Measurements from ENCODE around the gene NEK4. TPM values are rescaled to one million over a fixed set of nuclear protein-coding genes. Genes with fewer than 3 reads are reported as not detected.

NEK4 gene
- total and polyA plus RNA-seq, 2 of the 13 experiments (the other 11 are each of a cell fraction or from before 2014, with no cell fraction given) = 16.5 to 38.0 TPM

DNA sequence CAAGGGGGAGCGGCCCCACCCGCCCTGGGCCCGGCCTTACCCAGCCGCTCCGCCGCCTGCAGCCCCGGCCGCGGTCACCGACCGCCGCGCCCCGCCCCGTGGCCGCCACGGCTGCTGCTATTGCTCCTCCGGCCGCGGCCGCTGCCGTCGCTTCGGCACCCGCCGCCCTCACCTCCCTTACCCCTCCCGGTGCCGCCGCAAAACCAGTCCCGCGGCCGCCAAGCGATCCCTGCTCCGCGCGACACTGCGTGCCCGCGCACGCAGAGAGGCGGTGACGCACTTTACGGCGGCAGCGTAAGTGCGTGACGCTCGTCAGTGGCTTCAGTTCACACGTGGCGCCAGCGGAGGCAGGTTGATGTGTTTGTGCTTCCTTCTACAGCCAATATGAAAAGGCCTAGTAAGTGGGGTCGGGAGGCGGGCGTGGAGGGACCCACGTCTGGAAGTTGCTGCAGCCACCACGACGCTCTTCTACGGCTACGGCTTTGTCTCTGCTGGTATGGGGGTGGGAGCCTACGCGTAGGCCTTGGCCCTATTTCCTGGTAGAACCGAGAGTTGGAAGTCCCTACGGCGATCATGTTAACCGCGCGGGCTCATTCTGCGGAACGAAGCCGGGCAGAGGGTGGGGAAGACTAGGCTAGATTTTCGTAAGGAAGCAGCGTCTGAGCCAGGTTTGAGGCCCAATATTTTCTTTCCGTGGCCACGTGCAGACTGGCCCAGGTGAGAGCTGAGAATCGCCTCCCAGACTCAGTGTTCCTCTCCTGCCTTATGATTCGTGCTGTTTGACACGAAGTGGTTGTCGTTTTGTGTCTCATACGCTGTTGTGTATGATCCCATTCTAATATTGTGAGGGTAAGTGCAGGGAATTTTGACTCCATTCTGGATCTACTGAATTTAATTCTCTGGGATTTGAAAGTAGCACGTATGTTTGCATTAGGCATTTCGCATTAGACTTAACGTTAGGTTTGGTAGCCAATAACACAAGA is 84.7 kb downstream of the NEK4 start, which contains the start of the genes GNL3 and PBRM1 (continued):
- TF ChIP-seq, protein P1, sequence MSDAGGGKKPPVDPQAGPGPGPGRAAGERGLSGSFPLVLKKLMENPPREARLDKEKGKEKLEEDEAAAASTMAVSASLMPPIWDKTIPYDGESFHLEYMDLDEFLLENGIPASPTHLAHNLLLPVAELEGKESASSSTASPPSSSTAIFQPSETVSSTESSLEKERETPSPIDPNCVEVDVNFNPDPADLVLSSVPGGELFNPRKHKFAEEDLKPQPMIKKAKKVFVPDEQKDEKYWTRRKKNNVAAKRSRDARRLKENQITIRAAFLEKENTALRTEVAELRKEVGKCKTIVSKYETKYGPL (CRISPR knock-in tag; IDR thresholded peaks at IDR 0.05) = 0 out of 2 replicates have a peak, but pooled peaks have one; percentile 10
- TF ChIP-seq ZSCAN9 (CRISPR knock-in tag; IDR thresholded peaks at IDR 0.05; ENCODE audit: borderline replicate concordance) (peak; percentile 49; the same call in 1 of the 2 replicates), SP1 (IDR thresholded peaks at IDR 0.05) (no peak), SP1 (CRISPR knock-in tag; IDR thresholded peaks at IDR 0.05) (peak; percentile 80), ZNF558 (CRISPR knock-in tag; IDR thresholded peaks at IDR 0.05; ENCODE audit: borderline replicate concordance) (no peak; the same call in 1 of the 2 replicates), MZF1 (CRISPR knock-in tag; IDR thresholded peaks at IDR 0.05; ENCODE audit: borderline replicate concordance) (no peak), KAT8 (CRISPR knock-in tag; IDR thresholded peaks at IDR 0.05) (peak; percentile 93), IKZF4 (CRISPR knock-in tag; IDR thresholded peaks at IDR 0.05; ENCODE audit: borderline replicate concordance, low read depth, not compliant biosample characterization) (no peak), ZNF446 (CRISPR knock-in tag; IDR thresholded peaks at IDR 0.05) (0 out of 2 replicates have a peak, but pooled peaks have one; percentile 83), ZNF354B (CRISPR knock-in tag; IDR thresholded peaks at IDR 0.05) (peak; percentile 90; the same call in 1 of the 2 replicates), ZNF747 (CRISPR knock-in tag; IDR thresholded peaks at IDR 0.05; ENCODE audit: borderline replicate concordance) (no peak), ZNF570 (CRISPR knock-in tag; IDR thresholded peaks at IDR 0.05; ENCODE audit: borderline replicate concordance) (no peak), MBD4 (IDR thresholded peaks at IDR 0.05; ENCODE audit: borderline replicate concordance, low read length) (no peak), ZFP62 (CRISPR knock-in tag; IDR thresholded peaks at IDR 0.05) (no peak)
- TF ChIP-seq, protein P2, sequence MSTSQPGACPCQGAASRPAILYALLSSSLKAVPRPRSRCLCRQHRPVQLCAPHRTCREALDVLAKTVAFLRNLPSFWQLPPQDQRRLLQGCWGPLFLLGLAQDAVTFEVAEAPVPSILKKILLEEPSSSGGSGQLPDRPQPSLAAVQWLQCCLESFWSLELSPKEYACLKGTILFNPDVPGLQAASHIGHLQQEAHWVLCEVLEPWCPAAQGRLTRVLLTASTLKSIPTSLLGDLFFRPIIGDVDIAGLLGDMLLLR (CRISPR knock-in tag; IDR thresholded peaks at IDR 0.05) = peak; percentile 99
- TF ChIP-seq, protein P3, sequence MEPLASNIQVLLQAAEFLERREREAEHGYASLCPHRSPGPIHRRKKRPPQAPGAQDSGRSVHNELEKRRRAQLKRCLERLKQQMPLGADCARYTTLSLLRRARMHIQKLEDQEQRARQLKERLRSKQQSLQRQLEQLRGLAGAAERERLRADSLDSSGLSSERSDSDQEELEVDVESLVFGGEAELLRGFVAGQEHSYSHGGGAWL (CRISPR knock-in tag; IDR thresholded peaks at IDR 0.05) = peak; percentile 98
- TF ChIP-seq, protein P4, sequence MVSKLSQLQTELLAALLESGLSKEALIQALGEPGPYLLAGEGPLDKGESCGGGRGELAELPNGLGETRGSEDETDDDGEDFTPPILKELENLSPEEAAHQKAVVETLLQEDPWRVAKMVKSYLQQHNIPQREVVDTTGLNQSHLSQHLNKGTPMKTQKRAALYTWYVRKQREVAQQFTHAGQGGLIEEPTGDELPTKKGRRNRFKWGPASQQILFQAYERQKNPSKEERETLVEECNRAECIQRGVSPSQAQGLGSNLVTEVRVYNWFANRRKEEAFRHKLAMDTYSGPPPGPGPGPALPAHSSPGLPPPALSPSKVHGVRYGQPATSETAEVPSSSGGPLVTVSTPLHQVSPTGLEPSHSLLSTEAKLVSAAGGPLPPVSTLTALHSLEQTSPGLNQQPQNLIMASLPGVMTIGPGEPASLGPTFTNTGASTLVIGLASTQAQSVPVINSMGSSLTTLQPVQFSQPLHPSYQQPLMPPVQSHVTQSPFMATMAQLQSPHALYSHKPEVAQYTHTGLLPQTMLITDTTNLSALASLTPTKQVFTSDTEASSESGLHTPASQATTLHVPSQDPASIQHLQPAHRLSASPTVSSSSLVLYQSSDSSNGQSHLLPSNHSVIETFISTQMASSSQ (IDR thresholded peaks at IDR 0.05; ENCODE audit: low read depth) = no peak
- TF ChIP-seq, protein P4 (CRISPR knock-in tag; IDR thresholded peaks at IDR 0.05; ENCODE audit: borderline replicate concordance) = peak; percentile 49; the same call in 1 of the 2 replicates
- TF ChIP-seq, protein P5, sequence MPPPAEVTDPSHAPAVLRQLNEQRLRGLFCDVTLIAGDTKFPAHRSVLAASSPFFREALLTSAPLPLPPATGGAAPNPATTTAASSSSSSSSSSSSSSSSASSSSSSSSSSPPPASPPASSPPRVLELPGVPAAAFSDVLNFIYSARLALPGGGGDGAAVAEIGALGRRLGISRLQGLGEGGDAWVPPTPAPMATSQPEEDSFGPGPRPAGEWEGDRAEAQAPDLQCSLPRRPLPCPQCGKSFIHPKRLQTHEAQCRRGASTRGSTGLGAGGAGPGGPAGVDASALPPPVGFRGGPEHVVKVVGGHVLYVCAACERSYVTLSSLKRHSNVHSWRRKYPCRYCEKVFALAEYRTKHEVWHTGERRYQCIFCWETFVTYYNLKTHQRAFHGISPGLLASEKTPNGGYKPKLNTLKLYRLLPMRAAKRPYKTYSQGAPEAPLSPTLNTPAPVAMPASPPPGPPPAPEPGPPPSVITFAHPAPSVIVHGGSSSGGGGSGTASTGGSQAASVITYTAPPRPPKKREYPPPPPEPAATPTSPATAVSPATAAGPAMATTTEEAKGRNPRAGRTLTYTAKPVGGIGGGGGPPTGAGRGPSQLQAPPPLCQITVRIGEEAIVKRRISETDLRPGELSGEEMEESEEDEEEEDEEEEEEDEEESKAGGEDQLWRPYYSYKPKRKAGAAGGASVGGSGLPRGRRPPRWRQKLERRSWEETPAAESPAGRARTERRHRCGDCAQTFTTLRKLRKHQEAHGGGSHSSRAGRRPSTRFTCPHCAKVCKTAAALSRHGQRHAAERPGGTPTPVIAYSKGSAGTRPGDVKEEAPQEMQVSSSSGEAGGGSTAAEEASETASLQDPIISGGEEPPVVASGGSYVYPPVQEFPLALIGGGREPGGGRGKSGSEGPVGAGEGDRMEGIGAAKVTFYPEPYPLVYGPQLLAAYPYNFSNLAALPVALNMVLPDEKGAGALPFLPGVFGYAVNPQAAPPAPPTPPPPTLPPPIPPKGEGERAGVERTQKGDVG (CRISPR knock-in tag; IDR thresholded peaks at IDR 0.05; ENCODE audit: borderline replicate concordance) = peak; percentile 66; the same call in 1 of the 2 replicates

Data from HepG2 (cell line).